PC-9 (cell line): Measurements from ENCODE around the gene CSRNP2.

Experiments
- CTCF ChIP-seq: fragments of 200-600 bp; sonication (generic); conservative IDR thresholded peaks from 2 replicates; pipeline ENCODE4 v1.6.1; 2017; ENCODE audit warnings: mixed run types, antibody characterized with exemption, mild to moderate bottlenecking, moderate library complexity
- EZH2 ChIP-seq: fragments of 200-600 bp; sonication (generic); IDR thresholded peaks from 2 replicates; pipeline ENCODE4 v1.8.0; 2017; ENCODE audit warnings: antibody characterized with exemption, low read depth

- TF ChIP-seq CTCF = no peak
- TF ChIP-seq EZH2 = no peak
Measured at GRCh38 chr12:51025836-51026638, 57.4 kb downstream of the CSRNP2 start, which contains the start of gene SLC11A2.
